NCI-H345 treated with DMSO at 0.1 percent for 48 hours (cell line): ENCODE data around the gene SCN3A.

Experiments used
- DNase-seq: peaks from one replicate; lab custom pipeline; 2025; ENCODE audit not compliant: unreplicated experiment; lab: John Stamatoyannopoulos, UW

The SCN3A gene

DNA sequence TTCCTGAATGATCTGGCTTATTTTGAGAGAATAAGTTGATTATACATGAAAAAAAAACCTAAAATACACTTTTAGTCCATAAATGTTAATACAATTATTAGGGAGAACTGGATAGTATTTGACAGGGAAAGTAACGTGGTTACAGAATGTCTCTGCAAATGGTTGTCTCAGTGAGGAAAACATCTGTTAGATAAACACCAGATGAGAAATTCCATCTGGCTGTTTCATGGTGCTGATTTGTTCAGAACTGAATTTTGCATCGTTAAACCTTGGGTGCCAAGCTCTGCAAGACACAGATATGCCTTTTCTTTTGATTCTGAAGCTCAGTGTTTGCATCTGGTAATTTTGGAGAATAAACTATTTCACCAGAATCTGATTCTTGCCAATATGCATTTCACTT, 90.4 kb downstream of the SCN3A start:
- DNase-seq = no peak

DNA sequence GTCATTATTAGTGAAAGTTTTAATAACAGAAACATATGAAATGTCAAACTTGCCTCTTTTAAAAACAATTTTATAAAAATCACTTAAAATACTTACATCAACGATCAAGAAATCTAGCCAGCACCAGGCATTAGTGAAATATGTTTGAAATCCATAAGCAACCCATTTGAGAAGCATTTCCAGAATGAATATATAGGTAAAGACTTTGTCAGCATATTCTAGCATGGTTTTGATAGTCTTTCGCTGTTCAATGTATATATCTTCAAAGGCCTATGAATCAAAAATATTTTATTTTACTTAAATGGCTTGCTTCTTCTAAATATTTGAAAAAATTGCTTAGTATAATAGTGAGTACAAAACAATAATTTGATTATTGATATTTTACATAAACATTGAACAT, 91.1 kb downstream of the SCN3A start:
- DNase-seq = no peak

DNA sequence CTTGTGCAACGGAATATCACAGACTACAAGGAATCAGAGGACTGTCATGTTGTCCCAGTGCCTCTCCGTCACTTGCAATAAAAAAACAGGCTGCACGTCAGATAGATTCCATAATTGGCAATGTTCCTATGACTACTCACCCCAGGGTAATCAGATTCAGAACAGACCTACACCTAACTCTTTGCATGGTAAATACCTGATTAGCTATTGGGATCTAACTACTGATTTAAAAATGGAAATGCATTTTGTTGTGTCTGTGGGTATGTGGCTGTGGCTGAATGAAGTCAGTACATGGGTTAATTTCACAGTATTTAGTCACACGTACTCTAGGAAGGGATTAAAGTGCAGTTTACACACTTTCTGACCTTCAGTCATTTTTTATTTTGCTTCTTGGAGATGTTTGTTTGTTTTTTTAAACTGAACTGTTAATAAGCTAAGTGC, 91.7 kb downstream of the SCN3A start:
- DNase-seq = no peak

DNA sequence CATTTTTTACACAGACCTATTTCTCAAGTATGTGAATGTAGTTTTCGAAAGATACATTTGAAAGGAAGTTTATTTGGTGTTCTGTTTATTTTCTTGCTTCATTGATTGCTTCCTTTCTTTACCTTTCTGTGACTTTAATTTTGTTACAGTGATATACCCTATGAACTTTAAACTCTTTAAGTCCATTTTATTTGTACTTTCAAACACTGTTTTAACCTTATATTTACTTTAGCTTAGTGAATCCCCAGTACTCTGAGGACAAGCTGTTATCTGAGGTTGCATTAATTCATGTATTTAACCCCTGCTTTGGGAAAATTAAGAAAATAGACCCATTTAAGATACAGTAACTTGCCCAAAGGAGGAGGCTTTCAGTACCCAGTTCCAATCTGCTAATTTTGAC, 93.5 kb downstream of the SCN3A start:
- no peak for DNase-seq

DNA sequence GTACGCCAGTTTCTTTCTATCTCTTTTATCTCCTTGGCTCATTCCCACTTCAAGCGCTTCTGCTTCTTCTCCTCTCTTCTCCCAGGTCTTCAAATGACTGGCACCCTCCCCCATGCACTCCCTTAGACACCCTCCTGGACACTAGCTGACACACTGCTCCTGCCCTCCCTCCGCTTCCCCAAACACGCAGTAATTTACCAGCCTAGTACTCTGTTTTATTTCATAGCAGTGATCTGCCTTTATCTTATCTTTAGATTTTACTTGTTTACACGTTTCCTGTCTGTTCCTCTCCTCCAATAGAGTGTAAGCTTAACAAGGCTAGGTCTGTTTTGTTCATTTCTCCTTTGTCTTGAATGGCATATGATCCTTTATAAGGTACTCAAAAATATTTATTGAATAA, 93.9 kb downstream of the SCN3A start:
- no peak for DNase-seq

DNA sequence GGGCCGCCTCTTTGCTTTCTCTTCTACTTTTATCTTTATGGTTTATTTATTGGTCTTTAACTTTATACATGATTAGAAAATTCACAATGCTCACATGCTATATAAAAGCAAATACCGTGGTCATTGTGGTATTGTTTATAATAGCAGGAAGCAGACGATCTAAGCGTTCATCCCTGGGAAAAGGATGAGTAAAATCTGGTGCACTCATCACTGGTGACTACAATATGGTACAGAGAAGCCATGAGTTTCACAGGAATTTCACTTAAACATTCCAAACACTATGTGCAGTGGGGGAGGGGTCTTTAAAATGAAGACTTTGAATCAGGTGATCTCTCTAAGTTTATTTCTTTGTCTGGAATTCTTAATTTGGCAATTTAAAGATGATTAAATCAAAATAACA, 97.9 kb downstream of the SCN3A start:
- no peak for DNase-seq

DNA sequence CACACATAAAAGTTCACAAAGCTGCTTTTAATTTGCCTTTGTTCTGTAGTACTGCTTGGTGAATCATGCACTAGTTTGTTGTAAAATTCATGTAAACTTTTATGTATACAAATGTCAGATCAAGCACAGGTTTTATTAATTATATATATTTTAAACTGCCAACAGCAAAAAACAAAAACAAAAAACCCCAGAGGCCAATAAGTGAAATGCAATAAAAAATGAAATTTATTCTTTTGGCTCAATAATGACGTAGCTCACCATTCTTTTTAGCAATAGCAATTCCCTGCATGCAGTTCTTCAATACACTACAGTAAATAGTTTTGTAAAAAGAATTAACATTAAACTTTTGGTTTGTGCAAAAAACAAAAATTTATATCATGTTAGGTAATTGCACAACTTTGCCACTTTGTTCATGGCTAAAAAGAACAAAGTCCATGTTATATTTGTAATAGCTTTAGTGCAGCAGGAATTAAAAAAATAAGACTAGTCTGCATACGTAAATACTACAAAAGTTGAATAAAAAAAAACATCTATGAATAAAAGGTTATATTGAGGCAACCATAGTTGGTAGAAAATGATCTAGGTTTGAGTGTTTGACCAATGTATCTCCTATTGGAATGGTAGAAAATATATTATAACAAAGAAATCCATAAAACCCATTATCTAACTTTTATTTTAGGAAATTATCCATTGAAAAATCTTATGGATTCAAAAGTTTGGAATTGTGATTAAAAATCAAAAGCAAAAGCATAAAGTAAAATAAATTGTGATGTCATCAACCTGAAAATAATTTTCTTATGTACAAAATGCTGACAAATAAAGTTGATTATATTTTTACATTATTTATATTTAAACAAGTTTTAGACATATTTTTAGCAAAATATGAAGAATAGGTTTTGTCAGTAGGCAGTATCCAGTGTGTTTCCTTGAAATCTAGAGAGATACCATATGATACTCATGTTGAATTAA, 115.6 kb downstream of the SCN3A start:
- DNase-seq = no peak

DNA sequence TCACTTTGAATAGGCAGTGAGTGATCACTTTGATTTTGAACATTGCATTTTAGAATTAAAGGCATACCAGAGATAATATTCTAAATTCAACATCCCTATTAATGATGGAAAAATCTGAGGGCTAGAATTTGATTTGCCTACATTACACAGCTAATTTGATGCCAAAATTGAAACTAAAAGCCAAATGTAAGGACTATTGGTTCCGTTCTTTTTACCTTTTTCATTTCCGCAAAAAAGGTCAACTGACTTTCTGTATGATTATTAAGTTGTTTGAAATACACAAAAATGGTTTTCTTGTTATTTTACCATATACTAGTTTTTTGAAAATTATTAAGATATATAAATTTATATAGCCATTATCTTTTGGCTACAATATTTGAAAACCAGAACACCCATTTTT, 117.5 kb downstream of the SCN3A start:
- no peak for DNase-seq

DNA sequence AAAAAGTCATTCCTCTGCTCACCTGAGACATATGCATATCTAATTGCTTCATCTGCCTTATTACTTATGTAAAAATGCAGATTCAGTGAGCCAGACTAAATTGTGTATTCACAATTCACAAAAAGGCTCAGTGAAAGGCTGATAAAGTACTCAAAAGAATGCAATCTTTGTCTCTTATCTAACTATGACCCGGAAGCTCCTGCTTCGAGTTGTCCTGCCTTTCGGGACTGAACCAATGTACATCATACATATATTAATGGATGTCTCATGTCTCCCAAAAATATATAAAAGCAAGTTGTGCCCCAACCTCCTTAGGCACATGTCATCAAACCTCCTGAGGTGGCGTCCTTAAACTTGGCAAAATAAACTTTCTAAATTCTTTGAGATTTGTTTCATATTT, 120.5 kb downstream of the SCN3A start:
- DNase-seq = no peak

DNA sequence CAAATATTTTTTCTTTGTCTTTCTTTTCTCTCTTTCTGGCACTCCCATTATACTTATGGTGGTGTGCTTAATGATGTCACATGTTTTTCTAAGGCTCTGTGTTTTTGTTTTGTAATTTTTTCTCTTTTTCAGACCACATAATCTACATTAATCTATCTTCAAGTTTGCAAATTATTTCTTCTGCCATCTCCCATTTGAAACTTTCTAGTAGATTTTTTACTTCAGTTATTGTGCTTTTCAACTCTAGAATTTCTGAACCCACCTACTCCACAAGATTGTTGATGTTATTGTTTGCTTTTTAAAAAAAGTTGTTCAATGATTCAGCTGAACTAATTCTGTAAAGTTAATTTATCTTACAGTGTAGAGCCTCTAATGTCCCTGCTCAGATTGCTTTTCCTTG, 121.4 kb downstream of the SCN3A start:
- no peak for DNase-seq

DNA sequence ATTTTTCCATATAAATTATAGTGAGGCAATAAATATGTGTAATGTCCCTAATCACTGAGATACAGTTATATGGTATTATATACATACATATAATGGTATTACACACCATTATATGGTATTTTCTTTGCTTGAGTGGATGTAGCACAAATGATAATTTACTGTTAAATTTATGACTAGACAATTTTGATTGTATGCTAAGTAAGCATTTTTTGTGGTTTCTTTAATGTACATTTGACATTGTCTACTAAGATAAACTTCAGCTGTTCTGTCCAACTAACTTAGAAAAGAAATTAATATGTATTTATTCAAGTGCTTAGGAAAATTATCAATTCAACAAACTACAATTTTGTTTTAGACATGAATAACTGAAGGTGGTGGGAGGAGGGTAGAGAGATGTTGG, 122.6 kb downstream of the SCN3A start:
- DNase-seq = no peak

DNA sequence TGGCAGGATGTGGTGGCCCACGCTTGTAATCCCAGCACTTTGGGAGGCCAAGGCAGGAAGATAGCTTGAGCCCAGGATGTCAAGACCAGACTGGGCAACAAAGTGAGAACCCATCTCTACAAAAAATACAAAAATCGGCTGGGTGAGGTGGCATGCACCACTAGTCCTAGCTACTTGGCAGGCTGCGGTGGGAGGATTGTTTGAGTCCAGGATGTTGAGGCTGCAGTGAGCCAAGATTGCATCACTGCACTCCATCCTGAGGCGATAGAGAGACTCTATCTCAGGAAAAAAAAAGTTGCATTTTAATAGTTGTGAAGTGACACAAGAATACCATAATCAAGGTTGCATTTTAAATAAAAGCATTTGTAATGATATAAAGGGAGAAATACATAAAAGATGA, 124.4 kb downstream of the SCN3A start:
- DNase-seq = no peak

DNA sequence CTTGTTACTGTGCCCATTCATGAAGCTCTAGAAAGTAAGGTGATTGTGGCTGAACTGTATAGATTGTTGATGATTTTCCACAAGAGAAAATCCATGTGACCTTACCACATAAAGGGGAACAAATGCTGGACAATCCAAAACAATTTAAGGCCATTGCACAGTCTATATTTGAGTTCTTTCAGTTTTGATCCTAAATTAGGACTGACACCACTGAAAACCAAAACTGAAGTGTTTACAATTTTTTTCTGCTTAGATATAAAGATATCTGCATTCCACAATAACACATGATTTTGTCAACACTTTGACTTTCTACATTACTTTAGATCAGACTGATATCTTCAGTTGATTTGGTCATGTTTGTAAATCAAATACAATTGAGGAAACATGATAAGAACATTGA, 124.9 kb downstream of the SCN3A start:
- no peak for DNase-seq

DNA sequence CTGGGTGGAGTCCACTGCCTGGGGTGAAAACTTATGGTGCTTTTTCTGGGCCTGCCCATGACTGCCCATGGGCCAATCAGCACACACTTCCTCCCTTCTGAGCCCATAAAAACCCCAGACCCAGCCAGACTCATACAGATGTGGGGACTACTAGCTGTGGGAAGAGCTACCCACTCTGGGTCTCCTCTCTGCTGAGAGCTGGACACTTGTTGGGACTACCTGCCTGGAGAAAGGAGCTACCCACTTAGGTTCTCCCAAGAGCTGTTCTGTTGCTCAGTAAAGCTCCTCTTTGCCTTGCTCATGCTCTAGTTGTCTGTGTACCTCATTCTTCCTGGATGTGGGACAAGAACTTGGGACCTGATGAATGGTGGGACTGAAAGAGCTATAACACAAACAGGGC, 129.0 kb downstream of the SCN3A start:
- no peak for DNase-seq

DNA sequence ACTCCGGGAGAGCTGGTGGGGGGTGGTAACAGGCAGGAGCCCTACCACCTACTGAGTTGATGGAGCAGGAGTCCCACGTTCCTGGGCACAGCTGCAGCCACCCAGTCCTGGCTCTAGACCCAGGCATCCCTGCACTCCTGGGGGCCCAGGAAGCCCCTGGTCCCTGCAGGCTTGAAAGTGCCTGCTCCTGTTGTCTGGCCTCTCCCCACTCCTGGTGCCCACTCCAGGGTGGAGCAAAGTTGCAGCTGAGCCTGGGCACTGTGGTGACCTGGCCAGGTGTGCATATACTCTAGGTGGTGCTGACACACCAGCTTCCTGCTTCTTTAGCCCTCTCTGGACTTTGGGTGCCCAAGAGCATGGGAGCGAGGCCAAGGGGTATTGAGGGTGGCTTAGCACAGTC, 129.5 kb downstream of the SCN3A start:
- DNase-seq = no peak

DNA sequence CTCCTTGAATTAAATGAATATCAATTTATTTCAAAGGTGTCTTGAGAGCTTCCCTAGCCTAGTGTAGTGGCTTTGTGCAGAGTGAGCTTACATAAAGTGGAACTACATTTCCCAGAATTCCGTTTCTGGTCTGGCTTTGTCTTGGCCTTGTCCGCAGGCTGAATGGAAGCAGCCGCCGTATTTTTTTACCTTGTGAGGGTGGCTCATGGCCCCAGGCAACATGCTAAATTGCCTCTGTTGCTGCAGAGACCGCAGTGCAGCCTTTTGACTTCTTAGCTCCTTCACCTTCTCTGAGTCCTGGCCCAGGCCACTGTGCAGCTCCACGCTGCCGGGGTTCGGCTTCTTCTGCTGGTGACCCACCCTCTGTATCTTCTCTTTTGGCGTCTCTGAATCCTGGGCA, 133.8 kb downstream of the SCN3A start:
- DNase-seq = no peak

DNA sequence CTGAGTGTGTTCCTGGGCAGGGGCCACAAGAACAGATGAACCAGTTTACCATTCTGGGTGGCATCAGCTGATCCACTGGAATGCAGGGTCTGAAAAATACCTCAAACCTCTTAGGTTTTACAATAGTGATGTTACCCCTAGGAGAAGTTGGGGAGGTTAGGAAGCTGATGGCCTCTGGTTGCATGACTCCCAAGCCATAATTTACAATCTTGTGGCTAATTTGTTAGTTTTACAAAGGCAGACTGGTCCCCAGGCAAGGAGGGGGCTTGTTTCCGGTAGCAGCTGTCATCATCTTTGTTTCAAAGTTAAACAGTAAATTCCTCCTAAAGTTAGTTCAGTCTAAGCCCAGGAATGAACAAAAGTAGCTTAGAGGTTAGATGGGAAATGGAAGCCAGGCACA, 134.7 kb downstream of the SCN3A start:
- no peak for DNase-seq

DNA sequence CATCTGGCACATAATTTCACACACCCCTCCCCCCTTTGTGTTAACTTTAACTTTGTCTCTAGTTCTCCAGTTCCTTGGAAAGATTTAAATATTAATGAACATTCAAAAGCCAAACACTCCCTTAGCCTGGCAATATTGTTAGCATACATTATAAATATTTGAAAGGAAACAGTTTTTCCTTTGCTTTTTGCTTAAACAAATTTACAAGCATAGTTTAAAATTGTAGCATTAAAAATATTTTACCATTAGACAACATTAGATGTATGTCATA, 135.4 kb downstream of the SCN3A start:
- DNase-seq = no peak

DNA sequence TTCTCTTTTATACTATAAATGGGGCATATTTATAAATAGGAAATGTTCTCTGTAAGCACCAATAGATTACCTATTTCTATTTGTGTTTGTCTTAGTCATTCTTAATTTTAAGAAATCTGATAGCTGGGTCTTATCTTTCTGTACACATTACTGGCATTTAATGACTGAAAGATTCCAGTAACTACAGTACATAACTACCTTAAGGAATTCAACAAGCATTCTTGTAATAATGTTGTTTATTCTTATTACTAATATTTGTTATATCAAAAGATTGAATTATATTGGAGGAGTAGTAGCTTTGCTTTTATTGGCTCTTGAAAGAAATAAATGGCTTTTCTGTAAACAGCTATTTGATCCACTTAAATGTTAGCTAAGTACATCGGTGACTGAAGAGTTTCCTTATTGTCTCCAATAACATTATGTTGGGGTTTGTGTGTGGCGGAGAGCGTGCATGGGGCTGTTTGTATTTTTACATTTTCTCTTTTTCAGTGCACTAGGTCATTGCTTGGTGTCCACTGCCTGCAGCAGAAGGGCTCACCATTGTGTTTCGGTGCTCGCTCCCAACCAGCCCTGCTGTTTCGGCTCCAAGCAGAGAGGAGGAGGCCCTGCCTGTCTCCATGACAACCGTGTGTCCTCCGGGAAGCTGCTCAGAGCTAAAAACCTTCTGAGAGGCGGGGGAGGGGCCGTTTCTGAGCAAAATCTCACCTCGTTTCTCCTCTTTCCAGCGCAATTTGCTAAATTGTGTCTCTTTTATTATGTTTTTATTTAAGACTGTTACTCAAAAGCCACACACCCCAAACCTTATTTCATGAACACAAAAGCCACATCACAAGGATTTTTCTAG, 136.0 kb downstream of the SCN3A start:
- DNase-seq = peak; percentile 83

DNA sequence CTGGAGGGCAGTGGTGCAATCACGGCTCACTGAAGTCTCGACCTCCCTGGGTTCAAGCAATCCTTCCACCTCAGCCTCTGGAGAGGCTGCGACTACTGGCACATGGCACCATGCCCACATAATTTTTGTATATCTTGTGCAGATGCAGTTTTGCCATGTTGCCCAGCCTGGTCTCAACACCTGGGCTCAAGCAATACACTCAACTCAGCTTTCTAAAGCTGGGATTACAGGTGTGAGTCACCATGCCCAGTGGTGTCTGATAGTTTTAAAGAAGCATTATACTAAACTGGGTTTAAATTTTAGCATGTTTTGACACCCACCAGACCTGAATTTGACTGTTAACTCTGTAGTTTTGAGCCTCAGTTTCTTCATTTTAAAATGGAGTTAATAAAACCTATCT, 139.1 kb downstream of the SCN3A start:
- DNase-seq = no peak

DNA sequence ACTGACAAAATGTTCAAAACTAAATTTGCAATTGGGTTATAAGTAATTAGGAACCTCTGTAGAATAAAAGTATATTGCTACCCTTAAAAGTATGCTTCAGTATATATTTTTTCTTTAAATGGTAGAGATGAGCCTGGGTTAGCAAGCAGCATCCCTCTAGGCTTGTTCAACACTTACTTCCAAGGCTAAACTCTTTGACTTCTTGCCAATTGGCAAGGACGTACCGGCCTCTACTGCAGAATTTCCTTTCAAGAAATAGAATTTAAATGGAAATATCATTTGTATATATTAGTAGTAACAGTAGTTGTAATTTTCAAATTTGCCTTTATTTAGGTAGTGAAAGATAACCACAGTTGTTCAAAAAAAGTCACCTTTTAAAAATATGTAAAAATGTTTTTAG, 143.4 kb downstream of the SCN3A start:
- no peak for DNase-seq

DNA sequence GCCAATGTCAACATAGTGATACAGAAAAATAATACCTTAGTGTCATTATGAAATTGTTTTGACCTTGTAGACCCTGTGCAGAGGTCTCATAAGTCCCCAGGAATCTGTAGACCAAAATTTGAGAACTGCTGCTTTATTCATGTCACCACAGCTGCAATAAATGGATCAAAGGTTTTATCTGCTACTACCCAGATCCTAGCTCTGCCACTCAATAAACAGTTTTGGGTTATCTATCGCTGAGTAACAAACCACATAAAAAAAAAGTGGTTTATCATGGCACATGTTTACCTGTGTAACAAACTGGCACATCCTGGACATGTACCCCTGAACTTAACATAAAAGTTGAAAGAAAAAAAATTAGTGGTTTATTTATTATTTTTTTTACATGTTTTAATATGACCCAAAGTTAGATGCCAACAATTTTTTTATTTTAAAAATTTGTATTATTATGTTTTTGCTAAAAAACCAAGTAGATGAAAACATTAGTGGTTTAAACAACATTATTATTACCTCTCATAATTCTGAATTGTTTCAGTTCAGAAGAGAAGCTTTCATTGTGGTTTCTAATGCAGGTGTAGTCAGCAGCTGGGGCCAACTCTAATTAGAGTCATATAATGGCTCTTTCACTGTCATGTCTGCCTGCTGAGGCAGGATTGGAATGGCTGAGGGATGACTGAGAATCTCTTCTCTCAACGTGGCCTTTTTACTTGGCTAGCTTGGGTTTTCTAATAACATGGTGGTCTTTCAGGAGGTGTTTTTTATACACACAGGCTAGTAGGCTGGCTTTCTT, 145.2 kb downstream of the SCN3A start:
- DNase-seq = no peak
